SK-N-SH (cell line): ENCODE measurements around the gene STEAP2. TPM values are rescaled to one million over a fixed set of nuclear protein-coding genes. Genes with fewer than 3 reads are reported as not detected.

ENCODE experiments used
- CTCF ChIA-PET: fragments of 300-600, 350-600 bp; formaldehyde crosslinking; extraction: SDS; loops from one replicate; lab custom pipeline; 2021; lab: Yijun Ruan, JAX
- POLR2A ChIA-PET: fragments of 350-600 bp; sonication (Branson Sonifier 250); formaldehyde crosslinking; extraction: SDS; loops from one replicate; lab custom pipeline; 2020; ENCODE audit warnings: antibody characterized with exemption, inconsistent platforms; lab: Yijun Ruan, JAX
- DNase-seq: peaks from one replicate; pipeline ENCODE4 v3.0.0; 2012
- H2AFZ ChIP-seq: fragments of 200-600 bp; sonication (generic); 2 replicates; pipeline ENCODE4 v1.8.1; 2016; ENCODE audit warnings: antibody characterized with exemption, mild to moderate bottlenecking, low read depth
- H3F3A ChIP-seq: fragments of 200-600 bp; sonication (generic); replicated peaks from 2 replicates; pipeline ENCODE3; 2016; ENCODE audit warnings: antibody characterized with exemption, mild to moderate bottlenecking; ENCODE audit not compliant: insufficient read depth
- H3K27ac ChIP-seq, 2 experiments: fragments of 200-500 bp in 1 of 2; fragments of 200-600 bp in 1 of 2; sonication (Bioruptor generic) in 1 of 2; sonication (generic), shearing (Covaris generic) in 1 of 2; 2 replicates each; pipeline versions ENCODE4 v1.5.1 to v1.6.1; 2014 to 2016; ENCODE audit warnings: low read depth in 2 of 2, inconsistent platforms in 1 of 2, low read length in 1 of 2, mild to moderate bottlenecking in 1 of 2, mixed read lengths in 1 of 2
- H3K27me3 ChIP-seq: fragments of 200-600 bp; sonication (generic), shearing (Covaris generic); 2 replicates; pipeline ENCODE4 v1.6.1; 2016; ENCODE audit warnings: mixed run types; ENCODE audit not compliant: insufficient read depth
- H3K36me3 ChIP-seq, 2 experiments: fragments of 200-500 bp in 1 of 2; fragments of 200-600 bp in 1 of 2; sonication (Bioruptor generic) in 1 of 2; sonication (generic) in 1 of 2; replicated peaks in 1 of 2; 2 replicates each; pipeline versions ENCODE3 to v1.5.1; 2014 to 2016; ENCODE audit warnings: low read length in 1 of 2, mild to moderate bottlenecking in 1 of 2; ENCODE audit not compliant: insufficient read depth in 2 of 2, control insufficient read depth in 1 of 2
- H3K4me1 ChIP-seq, 2 experiments: fragments of 200-500 bp in 1 of 2; fragments of 200-600 bp in 1 of 2; sonication (Bioruptor generic) in 1 of 2; sonication (generic), shearing (Covaris generic) in 1 of 2; 2 replicates each; pipeline versions ENCODE4 v1.5.1 to v1.6.1; 2014 to 2016; ENCODE audit warnings: low read depth in 1 of 2, low read length in 1 of 2, mixed run types in 1 of 2; ENCODE audit not compliant: insufficient read depth in 2 of 2, control insufficient read depth in 1 of 2
- H3K4me2 ChIP-seq: fragments of 200-600 bp; sonication (generic), shearing (Covaris generic); 2 replicates; pipeline ENCODE4 v1.6.1; 2017; ENCODE audit warnings: mixed run types
- H3K4me3 ChIP-seq, 2 experiments: fragments of 200-500 bp in 1 of 2; fragments of 200-600 bp in 1 of 2; sonication (Bioruptor generic) in 1 of 2; sonication (generic), shearing (Covaris generic) in 1 of 2; 2 replicates each; pipeline versions ENCODE4 v1.5.1 to v1.8.1; 2014 to 2016; ENCODE audit warnings: low read depth in 2 of 2, inconsistent platforms in 1 of 2, low read length in 1 of 2, mild to moderate bottlenecking in 1 of 2, mixed read lengths in 1 of 2, moderate library complexity in 1 of 2
- H3K79me2 ChIP-seq: fragments of 200-600 bp; sonication (generic); 2 replicates; pipeline ENCODE4 v1.8.1; 2017; ENCODE audit warnings: mild to moderate bottlenecking; ENCODE audit not compliant: insufficient read depth
- H3K9ac ChIP-seq: fragments of 200-600 bp; sonication (generic); 2 replicates; pipeline ENCODE4 v1.6.1; 2017; ENCODE audit warnings: mixed run types
- H3K9me2 ChIP-seq: fragments of 200-600 bp; sonication (generic); 2 replicates; pipeline ENCODE4 v1.6.1; 2017; ENCODE audit warnings: mixed run types
- H3K9me3 ChIP-seq: fragments of 200-600 bp; sonication (generic); 2 replicates; pipeline ENCODE4 v1.6.1; 2017; ENCODE audit warnings: mixed run types, mild to moderate bottlenecking, moderate library complexity
- H4K20me1 ChIP-seq: fragments of 200-600 bp; sonication (generic); 2 replicates; pipeline ENCODE4 v1.6.1; 2017; ENCODE audit warnings: mild to moderate bottlenecking, mixed run types; ENCODE audit not compliant: insufficient read depth
- FOXM1 ChIP-seq: IDR thresholded peaks from 2 replicates; pipeline ENCODE4 v1.4.0; 2012; ENCODE audit warnings: low read depth, mild to moderate bottlenecking
- JUND ChIP-seq: IDR thresholded peaks from 2 replicates; pipeline ENCODE4 v1.4.0; 2012
- MEF2A ChIP-seq: IDR thresholded peaks from 2 replicates; pipeline ENCODE4 v1.4.0; 2012; ENCODE audit warnings: low read depth, borderline replicate concordance
- MXI1 ChIP-seq: IDR thresholded peaks from 2 replicates; pipeline ENCODE4 v1.6.1; 2012; ENCODE audit warnings: mild to moderate bottlenecking, low read depth, low read length, improper control_type of control experiment
- RXRA ChIP-seq: IDR thresholded peaks from 2 replicates; pipeline ENCODE4 v1.4.0; 2012; ENCODE audit warnings: low read depth, mild to moderate bottlenecking, borderline replicate concordance
- SMC3 ChIP-seq: IDR thresholded peaks from 2 replicates; pipeline ENCODE4 v1.6.1; 2012; ENCODE audit warnings: low read depth, low read length, improper control_type of control experiment
- TEAD4 ChIP-seq: IDR thresholded peaks from 2 replicates; pipeline ENCODE4 v1.4.0; 2012; ENCODE audit warnings: mild to moderate bottlenecking, borderline replicate concordance; ENCODE audit not compliant: insufficient read depth
- YY1 ChIP-seq: IDR thresholded peaks from 2 replicates; pipeline ENCODE4 v1.4.0; 2012; ENCODE audit warnings: low read depth, mild to moderate bottlenecking
- WGBS: methylation state at CpG from one replicate; pipeline ENCODE4 v1.1.6; 2017; ENCODE audit warnings: low lambda C conversion rate; 5-methylcytosine and 5-hydroxymethylcytosine counted together
- polyA plus RNA-seq, 3 experiments: library from polyadenylated mRNA; depleted of rRNA; stranded (reverse); fragments of >200 nt; gene quantifications; 2 replicates each; pipeline ENCODE4 v1.2.3, GENCODE V29; 2012
- TF ChIP-seq, protein P1 (sequence below): IDR thresholded peaks from 2 replicates; pipeline ENCODE4 v1.4.0; 2012; ENCODE audit warnings: low read depth
- TF ChIP-seq, protein P2 (sequence below): IDR thresholded peaks from 2 replicates; pipeline ENCODE4 v1.6.1; 2012; ENCODE audit warnings: mild to moderate bottlenecking, low read depth, low read length, moderate library complexity
- TF ChIP-seq, protein P3 (sequence below): fragments of 150-350 bp; IDR thresholded peaks from 2 replicates; pipeline ENCODE4 v1.6.1; 2017; ENCODE audit warnings: antibody characterized with exemption, low read length, low read depth, borderline replicate concordance
- TF ChIP-seq, protein P4 (sequence below): fragments of 150-350 bp; IDR thresholded peaks from 2 replicates; pipeline ENCODE4 v1.6.1; 2016; ENCODE audit warnings: mild to moderate bottlenecking, low read depth, low read length
- TF ChIP-seq, protein P5 (sequence below): IDR thresholded peaks from 2 replicates; pipeline ENCODE4; 2012
- TF ChIP-seq, protein P6 (sequence below): fragments of 200-600 bp; sonication (generic); IDR thresholded peaks from 2 replicates; pipeline ENCODE4 v1.6.1; 2017; ENCODE audit warnings: antibody characterized with exemption, mild to moderate bottlenecking, moderate library complexity

Gene STEAP2
- polyA plus RNA-seq, 1 of the 3 experiments (the other 2 are of a cell fraction): 6.6 TPM

DNA sequence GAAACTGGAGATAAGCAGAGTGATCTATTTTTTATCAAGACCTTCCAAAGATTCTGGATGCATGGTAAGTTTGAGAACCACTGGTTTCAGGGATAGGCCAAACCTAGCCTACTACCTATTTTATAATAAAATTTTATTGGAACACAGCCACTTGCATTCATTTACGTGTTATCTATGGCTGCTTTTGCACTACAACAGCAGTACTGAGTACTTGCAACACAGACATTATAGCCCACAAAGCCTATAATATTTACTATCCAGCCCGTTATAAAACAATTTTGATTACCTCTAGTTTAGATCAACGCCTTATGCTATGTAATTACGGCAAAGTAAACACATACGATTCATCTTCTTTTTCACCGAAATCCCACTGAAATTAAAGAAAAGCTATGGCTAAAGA is 38.9 kb upstream of the STEAP2 start (continued):
- TF ChIP-seq, protein P1, sequence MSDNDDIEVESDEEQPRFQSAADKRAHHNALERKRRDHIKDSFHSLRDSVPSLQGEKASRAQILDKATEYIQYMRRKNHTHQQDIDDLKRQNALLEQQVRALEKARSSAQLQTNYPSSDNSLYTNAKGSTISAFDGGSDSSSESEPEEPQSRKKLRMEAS: no peak
- no peak for TF ChIP-seq MXI1

DNA sequence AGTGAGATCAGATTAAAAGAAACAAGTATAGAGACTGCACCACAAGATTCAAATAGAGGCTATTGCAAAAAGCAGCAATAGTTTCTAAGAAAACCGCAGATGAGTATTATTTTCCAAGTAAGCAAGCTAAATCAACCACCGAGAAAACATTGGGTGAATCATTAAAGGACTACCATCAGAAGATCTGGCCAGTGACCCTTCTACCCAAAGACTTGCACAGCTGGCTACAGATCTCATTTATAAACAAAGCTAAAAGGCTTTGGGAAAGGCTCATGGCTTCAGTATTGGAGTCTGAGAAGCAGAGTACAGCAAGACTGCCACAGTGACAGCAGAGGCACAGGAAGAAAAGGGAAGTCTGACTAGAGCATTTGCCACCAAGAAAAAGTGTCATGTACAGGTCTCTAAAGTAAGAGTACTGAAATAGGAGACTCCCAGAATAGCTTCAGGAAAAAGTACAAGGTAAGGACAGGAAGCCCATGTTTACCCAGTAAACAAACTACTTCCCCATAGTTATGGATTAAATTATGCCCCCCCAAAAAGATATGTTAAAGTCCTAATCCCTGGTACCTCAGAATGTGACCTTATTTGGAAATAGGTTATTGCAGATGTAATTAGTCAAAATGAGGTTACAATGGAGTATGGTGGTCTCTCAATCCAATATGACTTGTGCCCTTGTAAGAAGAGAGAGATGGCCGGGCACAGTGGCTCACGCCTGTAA is 38.3 kb upstream of the STEAP2 start:
- no peak overlapping the region for H3K4me2 ChIP-seq
- no peaks in the 10 kb centered on the region for H3K79me2 ChIP-seq
- H3K27ac ChIP-seq: no peak overlapping the region
- WGBS: 59% methylated on average over 4 of the region's 4 CpGs
- peaks cover 22% of the 10 kb centered on the region for H3K9me3 ChIP-seq
- peaks cover 0 to 8% of the 10 kb centered on the region in 2 experiments for H3K36me3 ChIP-seq
- H2AFZ ChIP-seq: no peak overlapping the region
- H3K9ac ChIP-seq: no peak overlapping the region
- no peak overlapping the region for H3K4me3 ChIP-seq
- no peaks in the 10 kb centered on the region for H4K20me1 ChIP-seq
- H3K27me3 ChIP-seq: no peaks in the 10 kb centered on the region
- H3K9me2 ChIP-seq: no peaks in the 10 kb centered on the region
- no peak for TF ChIP-seq SMC3
- DNase-seq: no peak
- ChIA-PET CTCF (interaction anchor here (0.6 to 1.5 kb wide), 3 partner anchors 13 to 254 kb away, joined by 3 to 4 read pairs (median 3); no protein-coding TSS in a partner anchor), POLR2A (no interaction called here)
- peaks cover 8% of the 10 kb centered on the region for H3F3A ChIP-seq
- no peaks in the 10 kb centered on the region; a peak in 1 of 4 replicates for H3K4me1 ChIP-seq

DNA sequence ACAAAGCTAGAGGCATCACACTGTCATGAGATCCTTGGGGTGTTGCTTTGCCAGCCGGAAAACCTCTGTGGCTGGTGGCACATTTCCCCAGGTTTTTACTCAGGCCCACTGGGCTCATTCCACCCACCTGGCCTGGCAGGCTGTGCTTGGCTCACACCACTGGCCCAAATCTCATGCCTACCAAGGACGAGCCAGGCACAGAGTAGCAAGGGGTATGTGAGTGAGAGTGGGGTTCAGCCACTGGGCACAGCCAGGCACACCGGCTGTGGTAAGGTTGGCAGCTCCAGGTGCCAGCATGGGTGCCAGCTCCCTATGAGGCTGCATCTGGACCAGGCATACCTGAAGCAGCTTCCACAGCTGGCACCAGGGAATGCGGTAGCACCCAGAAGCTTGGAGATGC is 35.9 kb upstream of the STEAP2 start:
- Histone ChIP-seq H3K27me3 (no peaks in the 10 kb centered on the region), H3F3A (peaks cover 26% of the 10 kb centered on the region), H3K36me3 (no peaks in the 10 kb centered on the region), H4K20me1 (no peaks in the 10 kb centered on the region), H3K4me2 (no peak overlapping the region), H3K9me3 (no peaks in the 10 kb centered on the region), H3K9me2 (no peaks in the 10 kb centered on the region), H3K4me1 (peaks cover 2 to 14% of the 10 kb centered on the region in 2 experiments; a peak in 2 of 4 replicates), H3K79me2 (no peaks in the 10 kb centered on the region), H3K9ac (no peak overlapping the region), H3K4me3 (no peak overlapping the region), H3K27ac (no peak overlapping the region), H2AFZ (no peak overlapping the region)
- WGBS: 91% methylated on average over 3 of the region's 4 CpGs
- POLR2A ChIA-PET: no interaction called here
- CTCF ChIA-PET: interaction anchor here (0.8 to 1.5 kb wide), 6 partner anchors 11 to 277 kb away, joined by 3 to 5 read pairs (median 3); partner anchors contain the start of gene STEAP1
- no peak for DNase-seq
- TF ChIP-seq TEAD4 (no peak), MEF2A (no peak), FOXM1 (no peak), SMC3 (no peak), YY1 (no peak), MXI1 (no peak), JUND (no peak), RXRA (no peak)
- TF ChIP-seq, protein P2, sequence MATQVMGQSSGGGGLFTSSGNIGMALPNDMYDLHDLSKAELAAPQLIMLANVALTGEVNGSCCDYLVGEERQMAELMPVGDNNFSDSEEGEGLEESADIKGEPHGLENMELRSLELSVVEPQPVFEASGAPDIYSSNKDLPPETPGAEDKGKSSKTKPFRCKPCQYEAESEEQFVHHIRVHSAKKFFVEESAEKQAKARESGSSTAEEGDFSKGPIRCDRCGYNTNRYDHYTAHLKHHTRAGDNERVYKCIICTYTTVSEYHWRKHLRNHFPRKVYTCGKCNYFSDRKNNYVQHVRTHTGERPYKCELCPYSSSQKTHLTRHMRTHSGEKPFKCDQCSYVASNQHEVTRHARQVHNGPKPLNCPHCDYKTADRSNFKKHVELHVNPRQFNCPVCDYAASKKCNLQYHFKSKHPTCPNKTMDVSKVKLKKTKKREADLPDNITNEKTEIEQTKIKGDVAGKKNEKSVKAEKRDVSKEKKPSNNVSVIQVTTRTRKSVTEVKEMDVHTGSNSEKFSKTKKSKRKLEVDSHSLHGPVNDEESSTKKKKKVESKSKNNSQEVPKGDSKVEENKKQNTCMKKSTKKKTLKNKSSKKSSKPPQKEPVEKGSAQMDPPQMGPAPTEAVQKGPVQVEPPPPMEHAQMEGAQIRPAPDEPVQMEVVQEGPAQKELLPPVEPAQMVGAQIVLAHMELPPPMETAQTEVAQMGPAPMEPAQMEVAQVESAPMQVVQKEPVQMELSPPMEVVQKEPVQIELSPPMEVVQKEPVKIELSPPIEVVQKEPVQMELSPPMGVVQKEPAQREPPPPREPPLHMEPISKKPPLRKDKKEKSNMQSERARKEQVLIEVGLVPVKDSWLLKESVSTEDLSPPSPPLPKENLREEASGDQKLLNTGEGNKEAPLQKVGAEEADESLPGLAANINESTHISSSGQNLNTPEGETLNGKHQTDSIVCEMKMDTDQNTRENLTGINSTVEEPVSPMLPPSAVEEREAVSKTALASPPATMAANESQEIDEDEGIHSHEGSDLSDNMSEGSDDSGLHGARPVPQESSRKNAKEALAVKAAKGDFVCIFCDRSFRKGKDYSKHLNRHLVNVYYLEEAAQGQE: no peak
- TF ChIP-seq, protein P3, sequence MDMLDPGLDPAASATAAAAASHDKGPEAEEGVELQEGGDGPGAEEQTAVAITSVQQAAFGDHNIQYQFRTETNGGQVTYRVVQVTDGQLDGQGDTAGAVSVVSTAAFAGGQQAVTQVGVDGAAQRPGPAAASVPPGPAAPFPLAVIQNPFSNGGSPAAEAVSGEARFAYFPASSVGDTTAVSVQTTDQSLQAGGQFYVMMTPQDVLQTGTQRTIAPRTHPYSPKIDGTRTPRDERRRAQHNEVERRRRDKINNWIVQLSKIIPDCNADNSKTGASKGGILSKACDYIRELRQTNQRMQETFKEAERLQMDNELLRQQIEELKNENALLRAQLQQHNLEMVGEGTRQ: no peak
- TF ChIP-seq, protein P4, sequence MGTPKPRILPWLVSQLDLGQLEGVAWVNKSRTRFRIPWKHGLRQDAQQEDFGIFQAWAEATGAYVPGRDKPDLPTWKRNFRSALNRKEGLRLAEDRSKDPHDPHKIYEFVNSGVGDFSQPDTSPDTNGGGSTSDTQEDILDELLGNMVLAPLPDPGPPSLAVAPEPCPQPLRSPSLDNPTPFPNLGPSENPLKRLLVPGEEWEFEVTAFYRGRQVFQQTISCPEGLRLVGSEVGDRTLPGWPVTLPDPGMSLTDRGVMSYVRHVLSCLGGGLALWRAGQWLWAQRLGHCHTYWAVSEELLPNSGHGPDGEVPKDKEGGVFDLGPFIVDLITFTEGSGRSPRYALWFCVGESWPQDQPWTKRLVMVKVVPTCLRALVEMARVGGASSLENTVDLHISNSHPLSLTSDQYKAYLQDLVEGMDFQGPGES: no peak
- TF ChIP-seq, protein P5, sequence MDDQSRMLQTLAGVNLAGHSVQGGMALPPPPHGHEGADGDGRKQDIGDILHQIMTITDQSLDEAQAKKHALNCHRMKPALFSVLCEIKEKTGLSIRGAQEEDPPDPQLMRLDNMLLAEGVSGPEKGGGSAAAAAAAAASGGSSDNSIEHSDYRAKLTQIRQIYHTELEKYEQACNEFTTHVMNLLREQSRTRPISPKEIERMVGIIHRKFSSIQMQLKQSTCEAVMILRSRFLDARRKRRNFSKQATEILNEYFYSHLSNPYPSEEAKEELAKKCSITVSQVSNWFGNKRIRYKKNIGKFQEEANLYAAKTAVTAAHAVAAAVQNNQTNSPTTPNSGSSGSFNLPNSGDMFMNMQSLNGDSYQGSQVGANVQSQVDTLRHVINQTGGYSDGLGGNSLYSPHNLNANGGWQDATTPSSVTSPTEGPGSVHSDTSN: no peak
- TF ChIP-seq, protein P1: no peak
- TF ChIP-seq, protein P6, sequence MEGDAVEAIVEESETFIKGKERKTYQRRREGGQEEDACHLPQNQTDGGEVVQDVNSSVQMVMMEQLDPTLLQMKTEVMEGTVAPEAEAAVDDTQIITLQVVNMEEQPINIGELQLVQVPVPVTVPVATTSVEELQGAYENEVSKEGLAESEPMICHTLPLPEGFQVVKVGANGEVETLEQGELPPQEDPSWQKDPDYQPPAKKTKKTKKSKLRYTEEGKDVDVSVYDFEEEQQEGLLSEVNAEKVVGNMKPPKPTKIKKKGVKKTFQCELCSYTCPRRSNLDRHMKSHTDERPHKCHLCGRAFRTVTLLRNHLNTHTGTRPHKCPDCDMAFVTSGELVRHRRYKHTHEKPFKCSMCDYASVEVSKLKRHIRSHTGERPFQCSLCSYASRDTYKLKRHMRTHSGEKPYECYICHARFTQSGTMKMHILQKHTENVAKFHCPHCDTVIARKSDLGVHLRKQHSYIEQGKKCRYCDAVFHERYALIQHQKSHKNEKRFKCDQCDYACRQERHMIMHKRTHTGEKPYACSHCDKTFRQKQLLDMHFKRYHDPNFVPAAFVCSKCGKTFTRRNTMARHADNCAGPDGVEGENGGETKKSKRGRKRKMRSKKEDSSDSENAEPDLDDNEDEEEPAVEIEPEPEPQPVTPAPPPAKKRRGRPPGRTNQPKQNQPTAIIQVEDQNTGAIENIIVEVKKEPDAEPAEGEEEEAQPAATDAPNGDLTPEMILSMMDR: no peak
